OCI-LY3 (cell line): Measurements from ENCODE around the gene TMEM187.
"Not testable (repeated sequence)": the region's sequence is repeated elsewhere in the genome, so short reads cannot be mapped to it uniquely, and the experiment has no call there.

Experiments
- H2AFZ ChIP-seq: fragments of 200-600, 300-600 bp; shearing (Covaris generic); 2 replicates; pipeline ENCODE4 v1.6.0; 2014; ENCODE audit warnings: antibody characterized with exemption, low read depth, low read length
- H3K27ac ChIP-seq: fragments of 200-600, 300-600 bp; sonication (generic); 2 replicates; pipeline ENCODE4 v1.5.1; 2014; ENCODE audit warnings: mild to moderate bottlenecking, low read length, moderate library complexity, mixed read lengths
- H3K27me3 ChIP-seq: fragments of 200-600, 300-600 bp; sonication (generic); 2 replicates; pipeline ENCODE4 v1.6.1; 2014; ENCODE audit warnings: low read depth, low read length, mixed read lengths
- H3K36me3 ChIP-seq: fragments of 200-600, 300-600 bp; sonication (generic); replicated peaks from 2 replicates; pipeline ENCODE3; 2014; ENCODE audit warnings: low read depth, low read length, mixed read lengths
- H3K4me1 ChIP-seq: fragments of 300-600, 200-600 bp; sonication (generic); 2 replicates; pipeline ENCODE4 v1.6.1; 2014; ENCODE audit warnings: low read length, mixed read lengths
- H3K4me2 ChIP-seq: fragments of 200-600, 300-600 bp; sonication (generic); 2 replicates; pipeline ENCODE4 v1.6.1; 2014; ENCODE audit warnings: low read length, mixed read lengths
- H3K4me3 ChIP-seq: fragments of 300-600, 200-600 bp; sonication (generic); 2 replicates; pipeline ENCODE4 v1.5.1; 2014; ENCODE audit warnings: antibody characterized with exemption, mild to moderate bottlenecking, low read length, moderate library complexity
- H3K79me2 ChIP-seq: fragments of 300-600, 200-600 bp; shearing (Covaris generic); 2 replicates; pipeline ENCODE4 v1.6.1; 2014; ENCODE audit warnings: mild to moderate bottlenecking, low read length, mixed read lengths
- H3K9ac ChIP-seq: fragments of 300-600, 200-600 bp; shearing (Covaris generic); 2 replicates; pipeline ENCODE4 v1.6.0; 2014; ENCODE audit warnings: mild to moderate bottlenecking, low read length, moderate library complexity
- H3K9me3 ChIP-seq: fragments of 200-600, 300-600 bp; shearing (Covaris generic); 2 replicates; pipeline ENCODE4 v1.6.1; 2014; ENCODE audit warnings: low read length, mixed read lengths; ENCODE audit not compliant: insufficient read depth
- H4K20me1 ChIP-seq: fragments of 200-600, 300-600 bp; sonication (generic); 2 replicates; pipeline ENCODE4 v1.6.1; 2016; ENCODE audit warnings: low read length, mixed read lengths; ENCODE audit not compliant: insufficient read depth
- CTCF ChIP-seq: fragments of 200-600, 300-600 bp; sonication (generic); IDR thresholded peaks from 2 replicates; pipeline ENCODE4 v1.5.1; 2014; ENCODE audit warnings: antibody characterized with exemption, low read length, low read depth
- EZH2phosphoT487 ChIP-seq: fragments of 200-600 bp; shearing (Covaris generic); IDR thresholded peaks from 2 replicates; pipeline ENCODE4 v1.6.1; 2018; ENCODE audit warnings: antibody characterized with exemption, mixed run types, low read depth

The TMEM187 gene

GRCh38 chrX:153974726-153975286 is 2.3 kb downstream of the TMEM187 start:
- Histone ChIP-seq H3K4me3 (no peak overlapping the region), H3K9ac (no peak overlapping the region), H3K4me2 (no peak overlapping the region), H3K36me3 (no peaks in the 10 kb centered on the region), H3K27me3 (no peaks in the 10 kb centered on the region), H3K4me1 (peaks cover 12% of the 10 kb centered on the region), H3K27ac (no peak overlapping the region), H4K20me1 (peaks cover 1% of the 10 kb centered on the region; the same call in 1 of the 2 replicates), H3K79me2 (peaks cover 32% of the 10 kb centered on the region), H2AFZ (no peak overlapping the region), H3K9me3 (no peaks in the 10 kb centered on the region)
- no peak for TF ChIP-seq EZH2phosphoT487
- no peak for TF ChIP-seq CTCF

GRCh38 chrX:153980394-153980793 is 7.8 kb downstream of the TMEM187 start:
- not testable (repeated sequence) for H2AFZ ChIP-seq, H3K27me3 ChIP-seq, H3K9me3 ChIP-seq, H4K20me1 ChIP-seq, H3K36me3 ChIP-seq, H3K79me2 ChIP-seq
- Histone ChIP-seq H3K4me1 (peaks cover 43% of the 10 kb centered on the region), H3K27ac (peak overlapping the region; percentile 61), H3K4me3 (peak overlapping the region; percentile 31; the same call in 1 of the 2 replicates), H3K9ac (peak overlapping the region; percentile 20; the same call in 1 of the 2 replicates), H3K4me2 (peak overlapping the region; percentile 53)

- no peaks in the 10 kb centered on the region for H3K9me3 ChIP-seq
- no peak for TF ChIP-seq CTCF
- no peak for TF ChIP-seq EZH2phosphoT487
- H4K20me1 ChIP-seq: no peaks in the 10 kb centered on the region
- no peaks in the 10 kb centered on the region for H3K36me3 ChIP-seq
- peak overlapping the region; percentile 61 for H3K27ac ChIP-seq
- peaks cover 51% of the 10 kb centered on the region for H3K4me1 ChIP-seq
- no peaks in the 10 kb centered on the region for H3K27me3 ChIP-seq
- H3K9ac ChIP-seq: peak overlapping the region; percentile 20; the same call in 1 of the 2 replicates
- no peak overlapping the region for H3K4me3 ChIP-seq
- 0 out of 2 replicates have a peak overlapping the region, but pooled peaks have one; percentile 53 for H3K4me2 ChIP-seq
- no peaks in the 10 kb centered on the region for H3K79me2 ChIP-seq
- H2AFZ ChIP-seq: no peak overlapping the region
Observed at GRCh38 chrX:153981231-153981630, 8.7 kb downstream of the TMEM187 start.

GRCh38 chrX:153981771-153982533 is 9.4 kb downstream of the TMEM187 start:
- Histone ChIP-seq H3K4me1 (peaks cover 56% of the 10 kb centered on the region), H3K9ac (no peak overlapping the region), H4K20me1 (no peaks in the 10 kb centered on the region), H3K4me2 (no peak overlapping the region), H3K27me3 (no peaks in the 10 kb centered on the region), H3K9me3 (no peaks in the 10 kb centered on the region), H2AFZ (no peak overlapping the region), H3K27ac (no peak overlapping the region; the same call in 1 of the 2 replicates), H3K4me3 (no peak overlapping the region), H3K36me3 (no peaks in the 10 kb centered on the region), H3K79me2 (no peaks in the 10 kb centered on the region)
- TF ChIP-seq CTCF (no peak), EZH2phosphoT487 (no peak)
